ENCODE data around the gene SCYL2.
A peak's percentile ranks its signal among the peaks of the same experiment; 100 is the strongest.
"Not testable (repeated sequence)": the region's sequence is repeated elsewhere in the genome, so short reads cannot be mapped to it uniquely, and the experiment has no call there.

The SCYL2 gene

GRCh38 chr12:100243137-100243536 lies 23.8 kb upstream of the SCYL2 start:
- no peaks in the 10 kb centered on the region for H3K9me3 ChIP-seq
- in situ Hi-C loops (cut with MboI; ENCODE audit: low sequenced_read_pairs): no loop called here

GRCh38 chr12:100247765-100248164 lies 19.2 kb upstream of the SCYL2 start:
- in situ Hi-C loops (cut with MboI; ENCODE audit: low sequenced_read_pairs): no loop called here
- no peaks in the 10 kb centered on the region for H3K27me3 ChIP-seq (ENCODE audit: low read depth)
- no peaks in the 10 kb centered on the region for H3K36me3 ChIP-seq (replicated peaks)
- no peak overlapping the region for H3K4me3 ChIP-seq
- DNase-seq (ENCODE audit: low spot score in 2 of 2): no peak
- no peaks in the 10 kb centered on the region for H3K9me3 ChIP-seq
- H3K4me1 ChIP-seq: no peaks in the 10 kb centered on the region

More at GRCh38 chr12:100243137-100243536, 23.8 kb upstream of the SCYL2 start:
- no peak overlapping the region for H3K4me3 ChIP-seq
- no peaks in the 10 kb centered on the region for H3K27me3 ChIP-seq (ENCODE audit: low read depth)
- H3K4me1 ChIP-seq: no peaks in the 10 kb centered on the region
- no peaks in the 10 kb centered on the region for H3K36me3 ChIP-seq (replicated peaks)
- DNase-seq (ENCODE audit: low spot score in 2 of 2): no peak

GRCh38 chr12:100248886-100249285 lies 18.1 kb upstream of the SCYL2 start:
- in situ Hi-C loops (cut with MboI; ENCODE audit: low sequenced_read_pairs): no loop called here
- Histone ChIP-seq H3K36me3 (replicated peaks) (no peaks in the 10 kb centered on the region), H3K9me3 (no peaks in the 10 kb centered on the region), H3K4me1 (no peaks in the 10 kb centered on the region), H3K27me3 (ENCODE audit: low read depth) (no peaks in the 10 kb centered on the region), H3K4me3 (no peak overlapping the region)
- no peak for DNase-seq (ENCODE audit: low spot score in 2 of 2)

GRCh38 chr12:100249941-100250340 lies 17.0 kb upstream of the SCYL2 start:
- H3K27me3 ChIP-seq (ENCODE audit: low read depth): no peaks in the 10 kb centered on the region
- no peak overlapping the region for H3K4me3 ChIP-seq
- in situ Hi-C loops (cut with MboI; ENCODE audit: low sequenced_read_pairs): no loop called here
- H3K4me1 ChIP-seq: no peaks in the 10 kb centered on the region
- H3K9me3 ChIP-seq: no peaks in the 10 kb centered on the region
- DNase-seq (ENCODE audit: low spot score in 2 of 2): no peak
- H3K36me3 ChIP-seq (replicated peaks): no peaks in the 10 kb centered on the region

GRCh38 chr12:100251917-100252316 lies 15.1 kb upstream of the SCYL2 start:
- Histone ChIP-seq H3K27me3 (ENCODE audit: low read depth) (no peaks in the 10 kb centered on the region), H3K36me3 (replicated peaks) (no peaks in the 10 kb centered on the region), H3K4me3 (no peak overlapping the region), H3K9me3 (no peaks in the 10 kb centered on the region), H3K4me1 (no peaks in the 10 kb centered on the region)
- in situ Hi-C loops (cut with MboI; ENCODE audit: low sequenced_read_pairs): no loop called here
- DNase-seq (ENCODE audit: low spot score in 2 of 2): no peak

- no peaks in the 10 kb centered on the region for H3K27me3 ChIP-seq (ENCODE audit: low read depth)
- no peak for DNase-seq (ENCODE audit: low spot score in 2 of 2)
- no peaks in the 10 kb centered on the region for H3K9me3 ChIP-seq
- no peak overlapping the region for H3K4me3 ChIP-seq
- in situ Hi-C loops (cut with MboI; ENCODE audit: low sequenced_read_pairs): no loop called here
- no peaks in the 10 kb centered on the region for H3K4me1 ChIP-seq
- no peaks in the 10 kb centered on the region for H3K36me3 ChIP-seq (replicated peaks)
These were observed 13.5 kb upstream of the SCYL2 start for GRCh38 chr12:100253437-100253836.

- Histone ChIP-seq H3K36me3 (replicated peaks) (no peaks in the 10 kb centered on the region), H3K9me3 (no peaks in the 10 kb centered on the region), H3K27me3 (ENCODE audit: low read depth) (no peaks in the 10 kb centered on the region), H3K4me3 (no peak overlapping the region), H3K4me1 (no peaks in the 10 kb centered on the region)
- in situ Hi-C loops (cut with MboI; ENCODE audit: low sequenced_read_pairs): no loop called here
- DNase-seq (ENCODE audit: low spot score in 2 of 2): no peak
These were observed 12.1 kb upstream of the SCYL2 start for GRCh38 chr12:100254876-100255275.

- in situ Hi-C loops (cut with MboI; ENCODE audit: low sequenced_read_pairs): no loop called here
- no peak overlapping the region for H3K4me3 ChIP-seq
- no peaks in the 10 kb centered on the region for H3K4me1 ChIP-seq
- H3K9me3 ChIP-seq: no peaks in the 10 kb centered on the region
- no peak for DNase-seq (ENCODE audit: low spot score in 2 of 2)
- H3K27me3 ChIP-seq (ENCODE audit: low read depth): no peaks in the 10 kb centered on the region
- no peaks in the 10 kb centered on the region for H3K36me3 ChIP-seq (replicated peaks)
These were observed 8.8 kb upstream of the SCYL2 start for GRCh38 chr12:100258127-100258526.

GRCh38 chr12:100263131-100263530 lies 3.8 kb upstream of the SCYL2 start:
- H3K27me3 ChIP-seq (ENCODE audit: low read depth): no peaks in the 10 kb centered on the region
- in situ Hi-C loops (cut with MboI; ENCODE audit: low sequenced_read_pairs): no loop called here
- no peak for DNase-seq (ENCODE audit: low spot score in 2 of 2)

GRCh38 chr12:100265107-100265506 lies 1.9 kb upstream of the SCYL2 start:
- peaks cover 18% of the 10 kb centered on the region for H3K4me1 ChIP-seq
- DNase-seq (ENCODE audit: low spot score in 2 of 2); in situ Hi-C loops (cut with MboI; ENCODE audit: low sequenced_read_pairs); H3K36me3 ChIP-seq (replicated peaks); H3K9me3 ChIP-seq; H3K27me3 ChIP-seq (ENCODE audit: low read depth); H3K4me3 ChIP-seq: not testable (repeated sequence)

More at GRCh38 chr12:100263131-100263530, 3.8 kb upstream of the SCYL2 start:
- H3K4me1 ChIP-seq: peaks cover 4% of the 10 kb centered on the region; the same call in 1 of the 2 replicates
- H3K4me3 ChIP-seq: no peak overlapping the region
- no peaks in the 10 kb centered on the region for H3K36me3 ChIP-seq (replicated peaks)
- H3K9me3 ChIP-seq: no peaks in the 10 kb centered on the region

- H3K36me3 ChIP-seq (replicated peaks): no peaks in the 10 kb centered on the region
- H3K9me3 ChIP-seq: no peaks in the 10 kb centered on the region
- no peaks in the 10 kb centered on the region for H3K27me3 ChIP-seq (ENCODE audit: low read depth)
- in situ Hi-C loops (cut with MboI; ENCODE audit: low sequenced_read_pairs): no loop called here
- no peak for DNase-seq (ENCODE audit: low spot score in 2 of 2)
- H3K4me1 ChIP-seq: peaks cover 23% of the 10 kb centered on the region
- H3K4me3 ChIP-seq: peak overlapping the region; percentile 73
These were observed 1.0 kb upstream of the SCYL2 start for GRCh38 chr12:100265732-100266584.

GRCh38 chr12:100266585-100266834 lies 467 bp upstream of the SCYL2 start:
- peaks cover 27% of the 10 kb centered on the region for H3K4me1 ChIP-seq
- no peaks in the 10 kb centered on the region for H3K27me3 ChIP-seq (ENCODE audit: low read depth)
- H3K4me3 ChIP-seq: peak overlapping the region; percentile 73
- H3K9me3 ChIP-seq: no peaks in the 10 kb centered on the region
- peak in 1 of 2 experiments; percentile 97 for DNase-seq (ENCODE audit: low spot score in 2 of 2)
- in situ Hi-C loops (cut with MboI; ENCODE audit: low sequenced_read_pairs): no loop called here
- H3K36me3 ChIP-seq (replicated peaks): no peaks in the 10 kb centered on the region

GRCh38 chr12:100267603-100268281 lies 765 bp downstream of the SCYL2 start:
- Histone ChIP-seq H3K27me3 (ENCODE audit: low read depth) (no peaks in the 10 kb centered on the region), H3K9me3 (no peaks in the 10 kb centered on the region), H3K4me1 (peaks cover 33% of the 10 kb centered on the region), H3K36me3 (replicated peaks) (no peaks in the 10 kb centered on the region), H3K4me3 (peak overlapping the region; percentile 73)
- peak; percentile 53 to 71 for DNase-seq (ENCODE audit: low spot score in 2 of 2)
- in situ Hi-C loops (cut with MboI; ENCODE audit: low sequenced_read_pairs): no loop called here

GRCh38 chr12:100268835-100269564 lies 2.0 kb downstream of the SCYL2 start:
- DNase-seq (ENCODE audit: low spot score in 2 of 2): no peak
- Histone ChIP-seq H3K27me3 (ENCODE audit: low read depth) (no peaks in the 10 kb centered on the region), H3K4me1 (peaks cover 38% of the 10 kb centered on the region), H3K36me3 (replicated peaks) (no peaks in the 10 kb centered on the region), H3K9me3 (no peaks in the 10 kb centered on the region), H3K4me3 (peak overlapping the region; percentile 73)
- in situ Hi-C loops (cut with MboI; ENCODE audit: low sequenced_read_pairs): no loop called here
